Liver (tissue), 9 donors: ENCODE results near the gene GALNT16. TPM values are rescaled to one million over a fixed set of nuclear protein-coding genes. Genes with fewer than 3 reads are reported as not detected.

Experiments
- DNase-seq: peaks from one replicate; pipeline ENCODE4 v3.0.0-alpha.2; 2017; ENCODE audit warnings: low spot score
- H3K27ac ChIP-seq, 2 donors: one replicate each; pipeline ENCODE4 v1.7.0; 2013; ENCODE audit warnings: inconsistent platforms in 2 of 2, low read length in 2 of 2, control low read depth in 1 of 2, low read depth in 1 of 2, mild to moderate bottlenecking in 1 of 2
- H3K27me3 ChIP-seq, 4 donors: one replicate each; pipeline versions ENCODE4 v1.6.1 to v1.7.0; 2013; ENCODE audit warnings: low read length in 3 of 4, inconsistent platforms in 1 of 4, mild to moderate bottlenecking in 1 of 4, moderate library complexity in 1 of 4; ENCODE audit not compliant: control insufficient read depth in 4 of 4, insufficient read depth in 4 of 4
- H3K36me3 ChIP-seq, 4 donors: one replicate each; pipeline versions ENCODE4 v1.6.1 to v1.7.0; 2013; ENCODE audit warnings: low read length in 3 of 4, mild to moderate bottlenecking in 3 of 4, low read depth in 1 of 4, moderate library complexity in 1 of 4; ENCODE audit not compliant: control insufficient read depth in 4 of 4, insufficient read depth in 3 of 4
- H3K4me1 ChIP-seq, 4 donors: one replicate each; pipeline versions ENCODE4 v1.6.1 to v1.7.0; 2013; ENCODE audit warnings: low read length in 3 of 4, mild to moderate bottlenecking in 3 of 4, moderate library complexity in 1 of 4; ENCODE audit not compliant: control insufficient read depth in 4 of 4, insufficient read depth in 4 of 4
- H3K4me3 ChIP-seq, 3 donors: one replicate each; pipeline versions ENCODE4 v1.6.1 to v1.7.0; 2013; ENCODE audit warnings: low read length in 3 of 3, control low read depth in 1 of 3, low read depth in 1 of 3, mild to moderate bottlenecking in 1 of 3
- H3K9ac ChIP-seq, 2 donors: one replicate each; pipeline ENCODE4 v1.7.0; 2013; ENCODE audit warnings: low read length in 2 of 2, mild to moderate bottlenecking in 2 of 2, moderate library complexity in 2 of 2, control low read depth in 1 of 2, low read depth in 1 of 2
- H3K9me3 ChIP-seq, 4 donors: one replicate each; pipeline versions ENCODE4 v1.6.1 to v1.7.0; 2013; ENCODE audit warnings: low read length in 3 of 4; ENCODE audit not compliant: control insufficient read depth in 4 of 4
- EGR1 ChIP-seq, 2 donors: IDR thresholded peaks; 2 replicates each; pipeline ENCODE4 v1.6.1; 2016 to 2018; ENCODE audit warnings: antibody characterized with exemption in 2 of 2, low read depth in 2 of 2
- FOXA1 ChIP-seq: IDR thresholded peaks from 2 replicates; pipeline ENCODE4 v1.6.1; 2016; ENCODE audit warnings: antibody characterized with exemption
- FOXA2 ChIP-seq: IDR thresholded peaks from 2 replicates; pipeline ENCODE4 v1.6.1; 2016; ENCODE audit warnings: antibody characterized with exemption
- GABPA ChIP-seq, 2 donors: IDR thresholded peaks in 1 of 2; conservative IDR thresholded peaks in 1 of 2; 2 replicates each; pipeline ENCODE4 v1.6.1; 2016; ENCODE audit warnings: antibody characterized with exemption in 2 of 2, mild to moderate bottlenecking in 1 of 2, moderate library complexity in 1 of 2
- HNF4A ChIP-seq, 2 donors: conservative IDR thresholded peaks; 2 replicates each; pipeline ENCODE4 v1.6.1; 2016; ENCODE audit warnings: antibody characterized with exemption in 2 of 2, mild to moderate bottlenecking in 2 of 2
- HNF4G ChIP-seq: IDR thresholded peaks from 2 replicates; pipeline ENCODE4 v1.6.1; 2016; ENCODE audit warnings: antibody characterized with exemption
- JUND ChIP-seq, 2 donors: IDR thresholded peaks; 2 replicates each; pipeline ENCODE4 v1.6.1; 2016; ENCODE audit warnings: antibody characterized with exemption in 2 of 2
- NR2F2 ChIP-seq: IDR thresholded peaks from 2 replicates; pipeline ENCODE4 v1.6.1; 2016; ENCODE audit warnings: antibody characterized with exemption
- RAD21 ChIP-seq, 2 donors: IDR thresholded peaks; 2 replicates each; pipeline ENCODE4 v1.6.1; 2016; ENCODE audit warnings: antibody characterized with exemption in 2 of 2, mild to moderate bottlenecking in 2 of 2
- RXRA ChIP-seq, 2 donors: IDR thresholded peaks; 2 replicates each; pipeline ENCODE4 v1.6.1; 2017 to 2018; ENCODE audit warnings: antibody characterized with exemption in 2 of 2, mild to moderate bottlenecking in 1 of 2
- SP1 ChIP-seq: IDR thresholded peaks from 2 replicates; pipeline ENCODE4 v1.6.1; 2018; ENCODE audit warnings: antibody characterized with exemption, mild to moderate bottlenecking
- TAF1 ChIP-seq: conservative IDR thresholded peaks from 2 replicates; pipeline ENCODE4 v1.6.1; 2016; ENCODE audit warnings: antibody characterized with exemption, mild to moderate bottlenecking
- YY1 ChIP-seq: IDR thresholded peaks from 2 replicates; pipeline ENCODE4 v1.6.1; 2016; ENCODE audit warnings: antibody characterized with exemption, mild to moderate bottlenecking
- WGBS: extraction: QIAGEN DNeasy Blood & Tissue Kit; methylation state at CpG from one replicate; pipeline ENCODE4 v1.1.7; 2013; 5-methylcytosine and 5-hydroxymethylcytosine counted together
- polyA plus RNA-seq, 2 donors: library from polyadenylated mRNA; stranded (reverse) in 1 of 2; unstranded in 1 of 2; fragments of 200-250 nt in 1 of 2; fragments of >200 nt in 1 of 2; fragmentation: Nextera tagmentation in 1 of 2; extraction: Ambion mirVana in 1 of 2; gene quantifications; one replicate each; pipeline versions ENCODE4 v1.2.1 to v1.2.3, GENCODE V29; 2013 to 2015
- total RNA-seq, 2 donors: library from RNA; depleted of rRNA; stranded (reverse); fragments of >200 nt; gene quantifications; one replicate each; pipeline ENCODE4 v1.2.3, GENCODE V29; 2014
- TF ChIP-seq, protein P1 (sequence below): fragments of 150-350 bp; IDR thresholded peaks from 2 replicates; pipeline ENCODE4 v1.5.1; 2017; ENCODE audit warnings: improper control_type of control experiment, low read depth, low read length; ENCODE audit not compliant: missing input control
- TF ChIP-seq, protein P2 (sequence below): IDR thresholded peaks from 2 replicates; pipeline ENCODE4 v1.6.1; 2016; ENCODE audit warnings: antibody characterized with exemption
- TF ChIP-seq, protein P3 (sequence below): IDR thresholded peaks from 2 replicates; pipeline ENCODE4 v1.6.1; 2016; ENCODE audit warnings: antibody characterized with exemption, mild to moderate bottlenecking
- donor health status: healthy.
- donor health status: healthy.
- donor health status: healthy.
- donor health status: healthy.
- donor health status: healthy.

GALNT16 gene
- total and polyA plus RNA-seq, 4 donors = 0.25 to 1.2 (median 0.71) TPM

DNA sequence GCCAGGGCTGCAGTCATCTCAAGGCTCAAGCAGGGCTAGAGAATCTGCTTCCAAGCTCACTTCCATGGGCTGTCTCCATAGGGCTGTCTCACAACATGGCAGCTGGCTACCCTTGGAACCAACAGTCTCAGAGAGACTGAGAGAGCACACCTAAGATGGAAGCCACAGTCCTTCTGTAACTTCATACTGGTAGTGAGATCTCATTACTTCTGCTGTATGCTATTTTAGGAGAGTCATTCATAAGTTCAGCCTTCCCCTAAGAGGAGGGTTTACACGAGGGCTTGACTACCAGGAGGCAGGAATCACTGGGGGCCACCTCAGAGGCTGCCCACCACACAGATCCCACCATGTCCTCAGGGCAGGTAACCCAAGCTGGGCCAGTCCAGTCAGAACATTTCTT is 108.4 kb downstream of the GALNT16 start (continued):
- TF ChIP-seq EGR1 (IDR thresholded peaks at IDR 0.05; ENCODE audit: low read depth in 2 of 2) = no peak
- TF ChIP-seq FOXA2 = no peak

DNA sequence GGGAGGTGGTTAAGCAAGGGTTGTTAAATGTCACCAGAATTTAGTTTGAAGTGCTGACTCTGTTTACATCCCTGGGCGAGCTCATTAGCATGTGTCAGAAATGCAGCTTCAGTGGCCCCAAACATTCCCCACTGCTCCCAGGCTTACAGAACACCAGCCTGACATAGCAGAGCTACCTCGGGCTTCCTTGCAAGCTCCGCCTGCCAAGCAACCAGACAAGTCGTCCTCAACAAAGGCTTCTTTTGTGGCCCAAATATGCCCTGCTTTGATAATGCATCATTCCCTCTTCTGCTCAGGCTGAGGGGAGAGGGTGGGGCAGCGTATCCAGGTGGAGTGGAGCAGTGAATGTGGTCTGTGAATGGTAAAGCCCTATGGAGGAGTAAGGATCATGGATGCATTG is 110.1 kb downstream of the GALNT16 start:
- Histone ChIP-seq H3K36me3 (no peaks in the 10 kb centered on the region), H3K27ac (no peak overlapping the region), H3K4me1 (no peaks in the 10 kb centered on the region), H3K4me3 (no peak overlapping the region), H3K9ac (no peak overlapping the region), H3K9me3 (peaks cover 0 to 2% (median 0%) of the 10 kb centered on the region in 4 donors), H3K27me3 (no peaks in the 10 kb centered on the region)
- DNase-seq = no peak
- WGBS = 74% methylated on average over 5 of the region's 5 CpGs
- TF ChIP-seq RXRA (IDR thresholded peaks at IDR 0.05) (no peak), FOXA2 (no peak), YY1 (no peak), HNF4A (conservative IDR thresholded peaks at IDR 0.05) (no peak), EGR1 (IDR thresholded peaks at IDR 0.05; ENCODE audit: low read depth in 2 of 2) (no peak), TAF1 (no peak), RAD21 (IDR thresholded peaks at IDR 0.05) (no peak), HNF4G (no peak), FOXA1 (no peak), SP1 (no peak), NR2F2 (no peak), JUND (IDR thresholded peaks at IDR 0.05) (no peak), GABPA (IDR thresholded peaks at IDR 0.05 in 1 of 2, conservative IDR thresholded peaks at IDR 0.05 in 1 of 2) (no peak)
- TF ChIP-seq, protein P1, sequence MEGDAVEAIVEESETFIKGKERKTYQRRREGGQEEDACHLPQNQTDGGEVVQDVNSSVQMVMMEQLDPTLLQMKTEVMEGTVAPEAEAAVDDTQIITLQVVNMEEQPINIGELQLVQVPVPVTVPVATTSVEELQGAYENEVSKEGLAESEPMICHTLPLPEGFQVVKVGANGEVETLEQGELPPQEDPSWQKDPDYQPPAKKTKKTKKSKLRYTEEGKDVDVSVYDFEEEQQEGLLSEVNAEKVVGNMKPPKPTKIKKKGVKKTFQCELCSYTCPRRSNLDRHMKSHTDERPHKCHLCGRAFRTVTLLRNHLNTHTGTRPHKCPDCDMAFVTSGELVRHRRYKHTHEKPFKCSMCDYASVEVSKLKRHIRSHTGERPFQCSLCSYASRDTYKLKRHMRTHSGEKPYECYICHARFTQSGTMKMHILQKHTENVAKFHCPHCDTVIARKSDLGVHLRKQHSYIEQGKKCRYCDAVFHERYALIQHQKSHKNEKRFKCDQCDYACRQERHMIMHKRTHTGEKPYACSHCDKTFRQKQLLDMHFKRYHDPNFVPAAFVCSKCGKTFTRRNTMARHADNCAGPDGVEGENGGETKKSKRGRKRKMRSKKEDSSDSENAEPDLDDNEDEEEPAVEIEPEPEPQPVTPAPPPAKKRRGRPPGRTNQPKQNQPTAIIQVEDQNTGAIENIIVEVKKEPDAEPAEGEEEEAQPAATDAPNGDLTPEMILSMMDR = no peak
- TF ChIP-seq, protein P2, sequence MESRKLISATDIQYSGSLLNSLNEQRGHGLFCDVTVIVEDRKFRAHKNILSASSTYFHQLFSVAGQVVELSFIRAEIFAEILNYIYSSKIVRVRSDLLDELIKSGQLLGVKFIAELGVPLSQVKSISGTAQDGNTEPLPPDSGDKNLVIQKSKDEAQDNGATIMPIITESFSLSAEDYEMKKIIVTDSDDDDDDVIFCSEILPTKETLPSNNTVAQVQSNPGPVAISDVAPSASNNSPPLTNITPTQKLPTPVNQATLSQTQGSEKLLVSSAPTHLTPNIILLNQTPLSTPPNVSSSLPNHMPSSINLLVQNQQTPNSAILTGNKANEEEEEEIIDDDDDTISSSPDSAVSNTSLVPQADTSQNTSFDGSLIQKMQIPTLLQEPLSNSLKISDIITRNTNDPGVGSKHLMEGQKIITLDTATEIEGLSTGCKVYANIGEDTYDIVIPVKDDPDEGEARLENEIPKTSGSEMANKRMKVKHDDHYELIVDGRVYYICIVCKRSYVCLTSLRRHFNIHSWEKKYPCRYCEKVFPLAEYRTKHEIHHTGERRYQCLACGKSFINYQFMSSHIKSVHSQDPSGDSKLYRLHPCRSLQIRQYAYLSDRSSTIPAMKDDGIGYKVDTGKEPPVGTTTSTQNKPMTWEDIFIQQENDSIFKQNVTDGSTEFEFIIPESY = no peak
- TF ChIP-seq, protein P3, sequence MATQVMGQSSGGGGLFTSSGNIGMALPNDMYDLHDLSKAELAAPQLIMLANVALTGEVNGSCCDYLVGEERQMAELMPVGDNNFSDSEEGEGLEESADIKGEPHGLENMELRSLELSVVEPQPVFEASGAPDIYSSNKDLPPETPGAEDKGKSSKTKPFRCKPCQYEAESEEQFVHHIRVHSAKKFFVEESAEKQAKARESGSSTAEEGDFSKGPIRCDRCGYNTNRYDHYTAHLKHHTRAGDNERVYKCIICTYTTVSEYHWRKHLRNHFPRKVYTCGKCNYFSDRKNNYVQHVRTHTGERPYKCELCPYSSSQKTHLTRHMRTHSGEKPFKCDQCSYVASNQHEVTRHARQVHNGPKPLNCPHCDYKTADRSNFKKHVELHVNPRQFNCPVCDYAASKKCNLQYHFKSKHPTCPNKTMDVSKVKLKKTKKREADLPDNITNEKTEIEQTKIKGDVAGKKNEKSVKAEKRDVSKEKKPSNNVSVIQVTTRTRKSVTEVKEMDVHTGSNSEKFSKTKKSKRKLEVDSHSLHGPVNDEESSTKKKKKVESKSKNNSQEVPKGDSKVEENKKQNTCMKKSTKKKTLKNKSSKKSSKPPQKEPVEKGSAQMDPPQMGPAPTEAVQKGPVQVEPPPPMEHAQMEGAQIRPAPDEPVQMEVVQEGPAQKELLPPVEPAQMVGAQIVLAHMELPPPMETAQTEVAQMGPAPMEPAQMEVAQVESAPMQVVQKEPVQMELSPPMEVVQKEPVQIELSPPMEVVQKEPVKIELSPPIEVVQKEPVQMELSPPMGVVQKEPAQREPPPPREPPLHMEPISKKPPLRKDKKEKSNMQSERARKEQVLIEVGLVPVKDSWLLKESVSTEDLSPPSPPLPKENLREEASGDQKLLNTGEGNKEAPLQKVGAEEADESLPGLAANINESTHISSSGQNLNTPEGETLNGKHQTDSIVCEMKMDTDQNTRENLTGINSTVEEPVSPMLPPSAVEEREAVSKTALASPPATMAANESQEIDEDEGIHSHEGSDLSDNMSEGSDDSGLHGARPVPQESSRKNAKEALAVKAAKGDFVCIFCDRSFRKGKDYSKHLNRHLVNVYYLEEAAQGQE = no peak
